Smooth muscle cell (in vitro differentiated cells): ENCODE data around the gene RFTN1. TPM values are rescaled to one million over a fixed set of nuclear protein-coding genes. Genes with fewer than 3 reads are reported as not detected.

Experiments used
- DNase-seq: peaks from one replicate; lab custom pipeline; 2025; ENCODE audit not compliant: unreplicated experiment; lab: John Stamatoyannopoulos, UW
- H2AFZ ChIP-seq: fragments of 200-600 bp; sonication (generic); 2 replicates; pipeline ENCODE4 v1.6.0; 2016; ENCODE audit warnings: antibody characterized with exemption, low read depth, mild to moderate bottlenecking
- H3F3A ChIP-seq: fragments of 200-600 bp; sonication (generic); 2 replicates; pipeline ENCODE4 v1.6.0; 2017; ENCODE audit warnings: antibody characterized with exemption, low read depth
- H3K27ac ChIP-seq: fragments of 200-600 bp; sonication (generic); 2 replicates; pipeline ENCODE4 v1.5.1; 2016; ENCODE audit warnings: low read depth, mild to moderate bottlenecking
- H3K27me3 ChIP-seq: fragments of 200-600 bp; sonication (generic); 2 replicates; pipeline ENCODE4 v1.6.1; 2016; ENCODE audit warnings: low read depth, mild to moderate bottlenecking
- H3K36me3 ChIP-seq: fragments of 200-600 bp; sonication (generic); 2 replicates; pipeline ENCODE4 v1.5.1; 2016; ENCODE audit warnings: low read depth
- H3K4me1 ChIP-seq: fragments of 200-600 bp; sonication (generic); 2 replicates; pipeline ENCODE4 v1.5.1; 2016; ENCODE audit warnings: low read depth
- H3K4me2 ChIP-seq: fragments of 200-600 bp; sonication (generic); 2 replicates; pipeline ENCODE4 v1.6.0; 2016; ENCODE audit warnings: mild to moderate bottlenecking
- H3K4me3 ChIP-seq: fragments of 200-600 bp; sonication (generic); 2 replicates; pipeline ENCODE4 v1.5.1; 2016; ENCODE audit warnings: mild to moderate bottlenecking
- H3K79me2 ChIP-seq: fragments of 200-600 bp; sonication (generic); 2 replicates; pipeline ENCODE4 v1.6.0; 2016; ENCODE audit warnings: low read depth, mild to moderate bottlenecking
- H3K9ac ChIP-seq: fragments of 200-600 bp; sonication (generic); 2 replicates; pipeline ENCODE4 v1.6.0; 2016; ENCODE audit warnings: low read depth
- H3K9me3 ChIP-seq: fragments of 200-600 bp; sonication (generic); replicated peaks from 2 replicates; pipeline ENCODE4 v1.5.1; 2016; ENCODE audit warnings: low read depth
- H4K20me1 ChIP-seq: fragments of 200-600 bp; sonication (generic); 2 replicates; pipeline ENCODE4 v1.6.0; 2016; ENCODE audit warnings: low read depth
- WGBS: methylation state at CpG from one replicate; pipeline ENCODE4 v1.1.7; 2016; ENCODE audit warnings: low lambda C conversion rate; 5-methylcytosine and 5-hydroxymethylcytosine counted together
- polyA plus RNA-seq: library from polyadenylated mRNA; unstranded; fragments of >200 nt; fragmentation: Nextera tagmentation; extraction: Ambion mirVana; gene quantifications from 2 replicates; pipeline ENCODE4 v1.2.1, GENCODE V29; 2016
- total RNA-seq: library from RNA; depleted of rRNA; stranded (reverse); fragments of >200 nt; gene quantifications from 2 replicates; pipeline ENCODE4 v1.2.3, GENCODE V29; 2014
- TF ChIP-seq, protein P1 (sequence below): fragments of 200-600 bp; sonication (generic); IDR thresholded peaks from 2 replicates; pipeline ENCODE4 v1.5.1; 2017; ENCODE audit warnings: borderline replicate concordance, mild to moderate bottlenecking, antibody characterized with exemption; ENCODE audit not compliant: insufficient read depth, poor library complexity, severe bottlenecking

Gene RFTN1
- total and polyA plus RNA-seq, 2 experiments from 2014 or later, result 21.7 to 35.6 TPM

DNA sequence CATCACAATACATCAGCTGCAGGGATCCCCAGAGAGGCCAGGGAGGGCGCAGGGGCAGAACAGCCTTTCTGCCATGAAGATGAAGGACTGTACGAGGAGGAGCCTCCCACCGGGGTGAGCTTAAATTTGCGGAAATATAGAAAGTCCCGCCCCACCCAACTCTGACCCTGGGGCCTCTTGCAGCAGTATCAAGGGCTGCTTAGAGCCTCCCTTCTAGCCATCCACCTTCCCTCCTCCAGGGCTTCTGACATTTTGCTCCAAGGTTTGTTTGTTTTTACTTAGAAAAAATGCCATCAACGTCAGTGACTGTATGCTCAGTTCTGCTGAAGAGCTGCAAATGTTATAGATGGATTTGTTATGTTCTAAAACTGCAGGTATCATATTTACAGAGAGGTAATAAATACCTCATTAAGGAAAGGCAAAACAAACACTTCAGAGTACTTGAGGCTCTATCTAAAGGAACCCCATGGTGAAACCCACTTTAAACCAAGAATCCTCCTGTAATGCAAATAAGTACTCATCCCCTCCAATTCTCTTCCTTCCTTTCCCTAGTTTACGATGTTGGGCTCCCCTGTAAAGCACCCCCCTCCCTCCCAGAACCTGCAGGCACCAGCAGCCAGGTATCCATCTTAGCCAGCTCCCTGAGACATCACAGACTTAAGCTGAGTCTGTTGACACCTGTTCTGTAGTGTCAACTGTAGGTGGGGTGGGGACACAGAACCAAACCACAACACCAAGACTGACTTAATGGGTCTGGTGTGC is 30.5 kb downstream of the RFTN1 start:
- peaks cover 20% of the 10 kb centered on the region for H3K4me1 ChIP-seq
- no peak overlapping the region for H3K4me2 ChIP-seq
- no peaks in the 10 kb centered on the region for H3K36me3 ChIP-seq
- H4K20me1 ChIP-seq, result no peaks in the 10 kb centered on the region
- no peak for DNase-seq
- H3K79me2 ChIP-seq, result no peaks in the 10 kb centered on the region
- no peak overlapping the region for H3K4me3 ChIP-seq
- H3K27me3 ChIP-seq, result no peaks in the 10 kb centered on the region
- TF ChIP-seq, protein P1, sequence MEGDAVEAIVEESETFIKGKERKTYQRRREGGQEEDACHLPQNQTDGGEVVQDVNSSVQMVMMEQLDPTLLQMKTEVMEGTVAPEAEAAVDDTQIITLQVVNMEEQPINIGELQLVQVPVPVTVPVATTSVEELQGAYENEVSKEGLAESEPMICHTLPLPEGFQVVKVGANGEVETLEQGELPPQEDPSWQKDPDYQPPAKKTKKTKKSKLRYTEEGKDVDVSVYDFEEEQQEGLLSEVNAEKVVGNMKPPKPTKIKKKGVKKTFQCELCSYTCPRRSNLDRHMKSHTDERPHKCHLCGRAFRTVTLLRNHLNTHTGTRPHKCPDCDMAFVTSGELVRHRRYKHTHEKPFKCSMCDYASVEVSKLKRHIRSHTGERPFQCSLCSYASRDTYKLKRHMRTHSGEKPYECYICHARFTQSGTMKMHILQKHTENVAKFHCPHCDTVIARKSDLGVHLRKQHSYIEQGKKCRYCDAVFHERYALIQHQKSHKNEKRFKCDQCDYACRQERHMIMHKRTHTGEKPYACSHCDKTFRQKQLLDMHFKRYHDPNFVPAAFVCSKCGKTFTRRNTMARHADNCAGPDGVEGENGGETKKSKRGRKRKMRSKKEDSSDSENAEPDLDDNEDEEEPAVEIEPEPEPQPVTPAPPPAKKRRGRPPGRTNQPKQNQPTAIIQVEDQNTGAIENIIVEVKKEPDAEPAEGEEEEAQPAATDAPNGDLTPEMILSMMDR, result no peak
- H3K9ac ChIP-seq, result no peak overlapping the region
- WGBS, result 63% methylated on average over 7 of the region's 7 CpGs
- no peak overlapping the region for H3K27ac ChIP-seq
- H3F3A ChIP-seq, result no peaks in the 10 kb centered on the region
- H2AFZ ChIP-seq, result no peak overlapping the region
- H3K9me3 ChIP-seq, result no peaks in the 10 kb centered on the region

DNA sequence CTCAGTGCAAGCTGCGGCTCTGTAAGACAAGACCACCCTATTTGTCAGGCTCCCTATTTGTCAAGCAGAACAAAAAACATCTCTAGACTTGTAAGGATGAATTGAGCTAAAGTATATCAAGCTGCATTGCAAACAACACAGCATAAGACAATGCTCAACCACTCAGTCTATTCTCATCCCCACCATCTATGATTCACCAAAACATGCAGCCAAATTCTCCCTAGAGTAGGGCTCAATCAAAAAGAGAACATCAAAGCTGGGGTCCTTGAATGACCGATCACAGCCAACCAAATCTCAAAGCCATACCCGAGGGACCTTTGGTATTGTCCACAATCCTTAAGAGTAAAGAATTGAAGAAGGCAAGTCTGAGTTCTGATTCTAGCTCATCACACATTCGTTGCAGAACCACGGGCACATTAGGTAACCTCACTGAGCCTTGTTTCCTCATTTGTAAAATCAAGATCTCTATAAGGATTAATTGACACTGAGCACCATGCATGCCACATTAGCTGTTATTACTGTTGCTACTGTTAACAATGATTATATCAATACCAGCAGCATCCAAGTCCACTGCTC is 31.2 kb downstream of the RFTN1 start:
- WGBS, result 95% methylated on average over 5 of the region's 5 CpGs

DNA sequence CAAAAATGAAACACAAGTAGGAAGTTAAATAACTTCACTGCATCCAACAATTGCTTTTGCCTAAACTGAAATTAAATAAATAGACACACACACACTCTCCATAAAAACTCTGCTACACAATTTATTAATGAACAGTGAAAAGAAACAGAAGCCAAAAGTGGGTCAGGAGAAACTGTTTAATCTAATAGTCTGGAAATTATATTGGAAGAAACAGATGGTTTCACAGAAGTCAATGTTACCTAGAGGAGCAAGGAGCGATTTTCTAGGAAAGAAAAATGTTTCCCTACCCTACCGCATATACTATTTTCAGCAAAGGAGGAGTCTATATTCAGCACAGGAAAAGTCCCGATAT is 32.0 kb downstream of the RFTN1 start:
- Histone ChIP-seq H3K4me3 (no peak overlapping the region), H3K27ac (no peak overlapping the region), H3K79me2 (no peaks in the 10 kb centered on the region), H3K4me2 (peak overlapping the region; percentile 35), H3K4me1 (peaks cover 20% of the 10 kb centered on the region), H3K9me3 (no peaks in the 10 kb centered on the region), H3K9ac (no peak overlapping the region), H3K36me3 (no peaks in the 10 kb centered on the region), H2AFZ (no peak overlapping the region), H3K27me3 (no peaks in the 10 kb centered on the region), H4K20me1 (no peaks in the 10 kb centered on the region), H3F3A (no peaks in the 10 kb centered on the region)
- DNase-seq, result no peak
- WGBS, result 97% methylated on average over 3 of the region's 3 CpGs
- TF ChIP-seq, protein P1, result no peak

More for the DNA sequence above, 31.2 kb downstream of the RFTN1 start:
- Histone ChIP-seq H3K4me1 (peaks cover 20% of the 10 kb centered on the region), H3K4me2 (no peak overlapping the region), H3K27me3 (no peaks in the 10 kb centered on the region), H3K79me2 (no peaks in the 10 kb centered on the region), H3K36me3 (no peaks in the 10 kb centered on the region), H2AFZ (no peak overlapping the region), H3K9ac (no peak overlapping the region), H3K4me3 (no peak overlapping the region), H3F3A (no peaks in the 10 kb centered on the region), H3K9me3 (no peaks in the 10 kb centered on the region), H4K20me1 (no peaks in the 10 kb centered on the region), H3K27ac (no peak overlapping the region)
- TF ChIP-seq, protein P1, result no peak
- no peak for DNase-seq
